Suprapubic skin (tissue), 4 donors: ENCODE measurements around the gene ITPK1. TPM values are rescaled to one million over a fixed set of nuclear protein-coding genes. Genes with fewer than 3 reads are reported as not detected.

Experiments used
- DNase-seq, 2 donors: peaks; one replicate each; pipeline ENCODE4 v3.0.0-alpha.2; 2019; ENCODE audit warnings: low spot score in 2 of 2
- H3K27ac ChIP-seq: fragments of 200-600 bp; sonication (generic); one replicate; pipeline ENCODE4 v1.5.1; 2019
- H3K27me3 ChIP-seq: fragments of 200-600 bp; sonication (generic); one replicate; pipeline ENCODE4 v1.5.1; 2019
- H3K36me3 ChIP-seq: fragments of 200-600 bp; sonication (generic); one replicate; pipeline ENCODE4 v1.5.1; 2019
- H3K4me1 ChIP-seq: fragments of 200-600 bp; sonication (generic); one replicate; pipeline ENCODE4 v1.5.1; 2019
- H3K4me3 ChIP-seq: fragments of 200-600 bp; sonication (generic); one replicate; pipeline ENCODE4 v1.5.1; 2019; ENCODE audit warnings: mild to moderate bottlenecking
- H3K9me3 ChIP-seq: fragments of 200-600 bp; sonication (generic); one replicate; pipeline ENCODE4 v1.5.1; 2019
- EP300 ChIP-seq: sonication (generic); formaldehyde crosslinking; IDR thresholded peaks from one replicate; pipeline ENCODE4 v1.6.1; 2017; ENCODE audit warnings: antibody characterized with exemption
- POLR2A ChIP-seq, 2 donors: fragments of 450-650 bp; IDR thresholded peaks; one replicate each; pipeline ENCODE4 v1.6.1; 2017; ENCODE audit warnings: antibody characterized with exemption in 2 of 2, mild to moderate bottlenecking in 2 of 2, moderate library complexity in 2 of 2
- POLR2AphosphoS5 ChIP-seq, 3 donors: sonication (generic); formaldehyde crosslinking; IDR thresholded peaks; one replicate each; pipeline ENCODE4 v1.6.1; 2017; ENCODE audit warnings: antibody characterized with exemption in 3 of 3
- WGBS: methylation state at CpG from one replicate; pipeline ENCODE4 v1.1.5; 2018; 5-methylcytosine and 5-hydroxymethylcytosine counted together
- total RNA-seq, 4 donors: library from RNA; depleted of rRNA; stranded (reverse); fragments of >200 nt; gene quantifications; one replicate each; pipeline ENCODE4 v1.1.0, GENCODE V29; 2016
- TF ChIP-seq, protein P1 (sequence below), 2 donors: fragments of 200-600 bp in 1 of 2; fragments of 450-650 bp in 1 of 2; sonication (generic) in 1 of 2; IDR thresholded peaks; one replicate each; pipeline ENCODE4 v1.5.1; 2016 to 2019; ENCODE audit warnings: antibody characterized with exemption in 2 of 2, mild to moderate bottlenecking in 1 of 2, moderate library complexity in 1 of 2

Gene ITPK1
- total RNA-seq, 4 donors from 2014 or later, result 29.9 to 33.6 (median 32.2) TPM

- Histone ChIP-seq H3K4me1 (peaks cover 7% of the 10 kb centered on the region), H3K27me3 (no peaks in the 10 kb centered on the region), H3K9me3 (no peaks in the 10 kb centered on the region), H3K4me3 (no peak overlapping the region), H3K27ac (no peak overlapping the region), H3K36me3 (no peaks in the 10 kb centered on the region)
- DNase-seq, result no peak
- WGBS, result 70% methylated on average over 7 of the region's 7 CpGs
- TF ChIP-seq POLR2AphosphoS5 (IDR thresholded peaks at IDR 0.05), result no peak
- no peak for TF ChIP-seq POLR2A (IDR thresholded peaks at IDR 0.05)
- TF ChIP-seq, protein P1, sequence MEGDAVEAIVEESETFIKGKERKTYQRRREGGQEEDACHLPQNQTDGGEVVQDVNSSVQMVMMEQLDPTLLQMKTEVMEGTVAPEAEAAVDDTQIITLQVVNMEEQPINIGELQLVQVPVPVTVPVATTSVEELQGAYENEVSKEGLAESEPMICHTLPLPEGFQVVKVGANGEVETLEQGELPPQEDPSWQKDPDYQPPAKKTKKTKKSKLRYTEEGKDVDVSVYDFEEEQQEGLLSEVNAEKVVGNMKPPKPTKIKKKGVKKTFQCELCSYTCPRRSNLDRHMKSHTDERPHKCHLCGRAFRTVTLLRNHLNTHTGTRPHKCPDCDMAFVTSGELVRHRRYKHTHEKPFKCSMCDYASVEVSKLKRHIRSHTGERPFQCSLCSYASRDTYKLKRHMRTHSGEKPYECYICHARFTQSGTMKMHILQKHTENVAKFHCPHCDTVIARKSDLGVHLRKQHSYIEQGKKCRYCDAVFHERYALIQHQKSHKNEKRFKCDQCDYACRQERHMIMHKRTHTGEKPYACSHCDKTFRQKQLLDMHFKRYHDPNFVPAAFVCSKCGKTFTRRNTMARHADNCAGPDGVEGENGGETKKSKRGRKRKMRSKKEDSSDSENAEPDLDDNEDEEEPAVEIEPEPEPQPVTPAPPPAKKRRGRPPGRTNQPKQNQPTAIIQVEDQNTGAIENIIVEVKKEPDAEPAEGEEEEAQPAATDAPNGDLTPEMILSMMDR (IDR thresholded peaks at IDR 0.05), result no peak
- no peak for TF ChIP-seq EP300
Measured at GRCh38 chr14:93105362-93105761, 10.4 kb downstream of the ITPK1 start.

GRCh38 chr14:93104961-93105360 is 10.8 kb downstream of the ITPK1 start:
- H3K27ac ChIP-seq, result no peak overlapping the region
- H3K36me3 ChIP-seq, result no peaks in the 10 kb centered on the region
- no peak overlapping the region for H3K4me3 ChIP-seq
- peaks cover 7% of the 10 kb centered on the region for H3K4me1 ChIP-seq
- H3K27me3 ChIP-seq, result no peaks in the 10 kb centered on the region
- no peak for TF ChIP-seq EP300
- no peak for TF ChIP-seq POLR2AphosphoS5 (IDR thresholded peaks at IDR 0.05)
- no peak for TF ChIP-seq POLR2A (IDR thresholded peaks at IDR 0.05)
- no peak for DNase-seq
- WGBS, result 84% methylated on average over 6 of the region's 6 CpGs
- no peaks in the 10 kb centered on the region for H3K9me3 ChIP-seq

GRCh38 chr14:93103392-93104080 is 12.2 kb downstream of the ITPK1 start:
- no peaks in the 10 kb centered on the region for H3K36me3 ChIP-seq
- TF ChIP-seq EP300 (no peak), POLR2A (IDR thresholded peaks at IDR 0.05) (no peak), POLR2AphosphoS5 (IDR thresholded peaks at IDR 0.05) (no peak)
- TF ChIP-seq, protein P1 (IDR thresholded peaks at IDR 0.05), result no peak
- H3K9me3 ChIP-seq, result no peaks in the 10 kb centered on the region
- peaks cover 7% of the 10 kb centered on the region for H3K4me1 ChIP-seq
- no peak for DNase-seq
- no peak overlapping the region for H3K4me3 ChIP-seq
- WGBS, result 74% methylated on average over 9 of the region's 9 CpGs
- H3K27ac ChIP-seq, result no peak overlapping the region
- H3K27me3 ChIP-seq, result no peaks in the 10 kb centered on the region

- no peak for DNase-seq
- no peak overlapping the region for H3K27ac ChIP-seq
- no peaks in the 10 kb centered on the region for H3K36me3 ChIP-seq
- TF ChIP-seq, protein P1 (IDR thresholded peaks at IDR 0.05), result no peak
- TF ChIP-seq POLR2A (IDR thresholded peaks at IDR 0.05), result no peak
- no peak for TF ChIP-seq POLR2AphosphoS5 (IDR thresholded peaks at IDR 0.05)
- TF ChIP-seq EP300, result no peak
- 95% methylated on average over 10 of the region's 10 CpGs for WGBS
- no peak overlapping the region for H3K4me3 ChIP-seq
- H3K9me3 ChIP-seq, result no peaks in the 10 kb centered on the region
- no peaks in the 10 kb centered on the region for H3K27me3 ChIP-seq
- H3K4me1 ChIP-seq, result peaks cover 7% of the 10 kb centered on the region
Measured at GRCh38 chr14:93102141-93102540, 13.6 kb downstream of the ITPK1 start.

- TF ChIP-seq EP300 (no peak), POLR2AphosphoS5 (IDR thresholded peaks at IDR 0.05) (no peak), POLR2A (IDR thresholded peaks at IDR 0.05) (no peak)
- TF ChIP-seq, protein P1 (IDR thresholded peaks at IDR 0.05), result no peak
- Histone ChIP-seq H3K9me3 (no peaks in the 10 kb centered on the region), H3K4me1 (peaks cover 12% of the 10 kb centered on the region), H3K27ac (no peak overlapping the region), H3K27me3 (no peaks in the 10 kb centered on the region), H3K36me3 (no peaks in the 10 kb centered on the region), H3K4me3 (no peak overlapping the region)
- WGBS, result 96% methylated on average over 6 of the region's 6 CpGs
- DNase-seq, result no peak
Measured at GRCh38 chr14:93101181-93101580, 14.5 kb downstream of the ITPK1 start.
